Ishikawa (cell line): ENCODE measurements around the gene CCT6A.
A peak's percentile ranks its signal among the peaks of the same experiment; 100 is the strongest.

Source experiments
- CEBPB ChIP-seq: IDR thresholded peaks from 2 replicates; pipeline ENCODE4 v1.6.1; 2012
- CREB1 ChIP-seq: IDR thresholded peaks from 2 replicates; pipeline ENCODE4 v1.6.1; 2012; ENCODE audit warnings: low read depth
- EGR1 ChIP-seq: IDR thresholded peaks from 2 replicates; pipeline ENCODE4 v1.6.1; 2012
- EP300 ChIP-seq: IDR thresholded peaks from 2 replicates; pipeline ENCODE4 v1.6.1; 2012; ENCODE audit warnings: borderline replicate concordance
- FOXM1 ChIP-seq: IDR thresholded peaks from 2 replicates; pipeline ENCODE4 v1.6.1; 2012; ENCODE audit warnings: low read depth, borderline replicate concordance
- NFIC ChIP-seq: IDR thresholded peaks from 2 replicates; pipeline ENCODE4 v1.6.1; 2012
- RAD21 ChIP-seq: IDR thresholded peaks from 2 replicates; pipeline ENCODE4 v1.6.1; 2012; ENCODE audit warnings: low read depth
- TAF1 ChIP-seq: IDR thresholded peaks from 2 replicates; pipeline ENCODE4 v1.6.1; 2012; ENCODE audit warnings: low read depth, mild to moderate bottlenecking
- TCF12 ChIP-seq: IDR thresholded peaks from 2 replicates; pipeline ENCODE4 v1.6.1; 2012; ENCODE audit warnings: low read depth
- TEAD4 ChIP-seq: IDR thresholded peaks from 2 replicates; pipeline ENCODE4 v1.6.1; 2012
- YY1 ChIP-seq: IDR thresholded peaks from 2 replicates; pipeline ENCODE4 v1.6.1; 2012; ENCODE audit warnings: low read depth
- ZBTB7A ChIP-seq: IDR thresholded peaks from 2 replicates; pipeline ENCODE4 v1.6.1; 2012; ENCODE audit warnings: low read depth
- TF ChIP-seq, protein P1 (sequence below): IDR thresholded peaks from 2 replicates; pipeline ENCODE4 v1.6.1; 2012
- TF ChIP-seq, protein P2 (sequence below): IDR thresholded peaks from 2 replicates; pipeline ENCODE4 v1.6.1; 2012
- TF ChIP-seq, protein P3 (sequence below): IDR thresholded peaks from 2 replicates; pipeline ENCODE4 v1.6.1; 2012; ENCODE audit warnings: low read depth, mild to moderate bottlenecking

CCT6A gene

DNA sequence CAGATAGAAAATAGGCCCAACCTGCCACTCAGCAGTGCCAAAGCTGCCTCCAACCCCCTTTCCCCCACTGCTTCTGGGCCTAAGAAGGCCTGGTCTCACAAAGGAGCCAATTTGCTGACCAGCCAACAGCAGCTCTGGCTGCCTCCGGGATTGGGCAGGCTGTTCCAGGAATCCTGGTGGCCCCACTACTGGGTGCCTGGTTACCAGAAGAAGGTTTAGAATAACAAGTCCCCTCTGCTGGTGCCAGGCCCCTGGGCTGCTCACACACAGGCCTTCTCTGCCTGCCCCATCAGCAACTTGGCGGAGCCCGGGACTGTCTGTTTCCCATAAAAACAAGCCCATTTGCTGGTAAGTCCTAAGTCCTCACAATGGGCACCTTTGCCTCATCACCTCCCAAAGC, 40.0 kb downstream of the CCT6A start:
- TF ChIP-seq RAD21 (no peak), TCF12 (no peak)
- TF ChIP-seq, protein P1, sequence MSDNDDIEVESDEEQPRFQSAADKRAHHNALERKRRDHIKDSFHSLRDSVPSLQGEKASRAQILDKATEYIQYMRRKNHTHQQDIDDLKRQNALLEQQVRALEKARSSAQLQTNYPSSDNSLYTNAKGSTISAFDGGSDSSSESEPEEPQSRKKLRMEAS, result no peak

DNA sequence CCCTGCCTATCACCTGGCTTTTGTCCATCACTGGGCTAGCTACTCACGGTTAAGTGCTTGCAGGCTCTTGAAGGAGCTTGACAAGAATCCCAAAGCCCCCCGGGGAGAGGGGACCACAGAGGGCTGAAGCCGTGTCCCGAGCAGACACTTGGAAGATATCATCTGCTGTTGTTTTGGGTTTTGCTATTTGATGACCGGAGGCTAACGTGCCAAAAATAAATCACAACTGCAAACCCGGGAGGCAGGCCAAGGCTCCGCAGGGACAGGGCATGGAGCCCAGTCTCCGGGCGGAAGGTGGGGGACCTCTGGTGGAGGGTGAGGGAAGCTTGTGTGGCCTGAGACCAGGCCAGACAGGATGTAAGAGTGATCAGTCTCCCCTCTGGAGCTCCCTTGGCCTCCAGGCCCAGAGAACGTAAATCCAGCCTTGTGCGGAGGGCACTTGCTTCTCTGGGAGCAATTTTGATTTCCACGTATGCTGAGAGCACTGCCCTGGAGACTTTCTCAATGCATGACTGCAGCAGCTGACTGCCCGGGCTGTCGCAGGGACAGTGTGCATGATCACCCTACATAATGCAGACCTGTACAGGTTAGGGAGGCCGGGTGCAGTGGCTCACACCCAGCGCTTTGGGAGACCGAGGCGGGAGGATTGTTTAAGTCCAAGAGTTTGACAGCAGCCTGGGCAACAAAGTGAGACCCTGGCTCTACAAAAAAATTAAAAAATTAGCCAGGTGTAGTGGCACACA, 41.4 kb downstream of the CCT6A start, which contains the start of gene PHKG1:
PHKG1 (minus strand) TSS at position 164 of the 743 bp plus-strand sequence. CDS start 4,011 bp downstream, outside the sequence.
- TF ChIP-seq CREB1 (no peak), NFIC (peak; percentile 92), RAD21 (peak; percentile 78)

DNA sequence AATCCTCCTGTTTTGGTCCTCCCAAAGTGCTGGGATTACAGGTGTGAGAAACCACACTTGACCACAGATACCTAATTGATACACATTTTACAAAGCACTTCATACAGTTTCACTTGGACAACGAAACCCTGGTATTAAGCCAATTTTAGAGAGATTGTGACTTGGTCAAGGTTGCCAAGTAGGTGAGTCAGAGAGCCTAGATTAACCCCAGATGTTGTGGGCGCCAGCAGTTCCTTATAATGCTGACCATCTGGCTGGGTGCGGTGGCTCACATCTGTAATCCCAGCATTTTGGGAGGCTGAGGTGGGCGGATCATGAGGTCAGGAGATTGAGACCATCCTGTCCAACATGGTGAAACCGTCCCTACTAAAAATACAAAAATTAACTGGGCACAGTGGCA, 46.1 kb downstream of the CCT6A start:
- TF ChIP-seq EGR1, result no peak
- TF ChIP-seq CREB1, result no peak
- no peak for TF ChIP-seq RAD21
- TF ChIP-seq ZBTB7A, result no peak
- TF ChIP-seq, protein P2, sequence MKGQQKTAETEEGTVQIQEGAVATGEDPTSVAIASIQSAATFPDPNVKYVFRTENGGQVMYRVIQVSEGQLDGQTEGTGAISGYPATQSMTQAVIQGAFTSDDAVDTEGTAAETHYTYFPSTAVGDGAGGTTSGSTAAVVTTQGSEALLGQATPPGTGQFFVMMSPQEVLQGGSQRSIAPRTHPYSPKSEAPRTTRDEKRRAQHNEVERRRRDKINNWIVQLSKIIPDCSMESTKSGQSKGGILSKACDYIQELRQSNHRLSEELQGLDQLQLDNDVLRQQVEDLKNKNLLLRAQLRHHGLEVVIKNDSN, result no peak
- TF ChIP-seq EP300, result no peak
- no peak for TF ChIP-seq CEBPB
- no peak for TF ChIP-seq TAF1
- no peak for TF ChIP-seq YY1
- TF ChIP-seq NFIC, result no peak
- TF ChIP-seq, protein P3, sequence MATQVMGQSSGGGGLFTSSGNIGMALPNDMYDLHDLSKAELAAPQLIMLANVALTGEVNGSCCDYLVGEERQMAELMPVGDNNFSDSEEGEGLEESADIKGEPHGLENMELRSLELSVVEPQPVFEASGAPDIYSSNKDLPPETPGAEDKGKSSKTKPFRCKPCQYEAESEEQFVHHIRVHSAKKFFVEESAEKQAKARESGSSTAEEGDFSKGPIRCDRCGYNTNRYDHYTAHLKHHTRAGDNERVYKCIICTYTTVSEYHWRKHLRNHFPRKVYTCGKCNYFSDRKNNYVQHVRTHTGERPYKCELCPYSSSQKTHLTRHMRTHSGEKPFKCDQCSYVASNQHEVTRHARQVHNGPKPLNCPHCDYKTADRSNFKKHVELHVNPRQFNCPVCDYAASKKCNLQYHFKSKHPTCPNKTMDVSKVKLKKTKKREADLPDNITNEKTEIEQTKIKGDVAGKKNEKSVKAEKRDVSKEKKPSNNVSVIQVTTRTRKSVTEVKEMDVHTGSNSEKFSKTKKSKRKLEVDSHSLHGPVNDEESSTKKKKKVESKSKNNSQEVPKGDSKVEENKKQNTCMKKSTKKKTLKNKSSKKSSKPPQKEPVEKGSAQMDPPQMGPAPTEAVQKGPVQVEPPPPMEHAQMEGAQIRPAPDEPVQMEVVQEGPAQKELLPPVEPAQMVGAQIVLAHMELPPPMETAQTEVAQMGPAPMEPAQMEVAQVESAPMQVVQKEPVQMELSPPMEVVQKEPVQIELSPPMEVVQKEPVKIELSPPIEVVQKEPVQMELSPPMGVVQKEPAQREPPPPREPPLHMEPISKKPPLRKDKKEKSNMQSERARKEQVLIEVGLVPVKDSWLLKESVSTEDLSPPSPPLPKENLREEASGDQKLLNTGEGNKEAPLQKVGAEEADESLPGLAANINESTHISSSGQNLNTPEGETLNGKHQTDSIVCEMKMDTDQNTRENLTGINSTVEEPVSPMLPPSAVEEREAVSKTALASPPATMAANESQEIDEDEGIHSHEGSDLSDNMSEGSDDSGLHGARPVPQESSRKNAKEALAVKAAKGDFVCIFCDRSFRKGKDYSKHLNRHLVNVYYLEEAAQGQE, result no peak
- no peak for TF ChIP-seq FOXM1
- no peak for TF ChIP-seq TCF12
- TF ChIP-seq, protein P1, result no peak

DNA sequence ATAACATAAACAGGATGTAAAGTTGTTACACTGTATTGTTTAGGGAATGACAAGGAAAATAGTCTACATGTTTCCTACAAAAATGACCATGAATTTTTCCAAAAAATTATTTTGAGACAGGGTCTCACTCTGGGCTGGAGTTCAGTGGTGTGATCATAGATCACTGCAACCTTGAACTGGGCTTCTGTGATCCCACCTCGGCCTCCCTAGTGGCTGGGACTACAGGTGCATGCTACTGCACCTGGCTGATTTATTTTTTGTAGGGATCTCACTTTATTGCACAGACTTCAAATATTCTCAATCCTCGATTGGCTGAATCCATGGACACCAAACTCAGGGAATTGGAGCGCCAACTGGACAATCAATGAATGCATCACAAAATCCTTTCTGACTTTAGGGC, 48.1 kb downstream of the CCT6A start:
- TF ChIP-seq RAD21 (no peak), ZBTB7A (no peak), YY1 (no peak), CREB1 (no peak), EGR1 (no peak), NFIC (no peak), CEBPB (no peak), TEAD4 (no peak), EP300 (no peak), TAF1 (no peak), FOXM1 (no peak), TCF12 (no peak)
- TF ChIP-seq, protein P1, result no peak
- TF ChIP-seq, protein P3, result no peak
- TF ChIP-seq, protein P2, result no peak

DNA sequence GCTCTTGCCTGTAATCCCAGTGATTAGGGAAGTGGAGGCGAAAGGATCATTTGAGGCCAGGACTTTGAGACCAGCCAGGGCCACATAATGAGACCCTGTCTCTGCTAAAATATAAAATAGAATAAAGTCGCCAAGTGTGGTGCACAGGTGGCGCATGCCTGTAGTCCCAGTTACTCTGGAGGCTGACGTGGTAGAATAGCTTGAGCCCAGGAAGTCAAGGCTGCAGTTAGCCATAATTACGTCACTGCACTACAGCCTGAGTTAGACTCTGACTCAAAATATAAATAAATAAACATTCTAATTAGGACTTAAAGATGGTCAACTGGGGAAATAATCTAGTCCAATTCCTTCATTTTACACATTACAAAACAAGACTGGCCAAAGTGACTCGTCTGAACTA, 53.9 kb downstream of the CCT6A start:
- TF ChIP-seq YY1, result no peak
- no peak for TF ChIP-seq TAF1
- TF ChIP-seq NFIC, result no peak
- TF ChIP-seq, protein P2, result no peak
- TF ChIP-seq TCF12, result no peak
- TF ChIP-seq EP300, result no peak
- no peak for TF ChIP-seq FOXM1
- TF ChIP-seq CEBPB, result no peak
- TF ChIP-seq, protein P1, result no peak
- TF ChIP-seq ZBTB7A, result no peak
- no peak for TF ChIP-seq TEAD4
- TF ChIP-seq, protein P3, result no peak
- no peak for TF ChIP-seq RAD21
- no peak for TF ChIP-seq EGR1
- no peak for TF ChIP-seq CREB1
